GM18520 (cell line): Measurements from ENCODE around the gene ANP32B.

Source experiments
- ATAC-seq: cut with Tn5 transposase; IDR thresholded peaks from one replicate; pipeline ENCODE4 v1.9.1; 2021; ENCODE audit not compliant: unreplicated experiment

ANP32B gene

GRCh38 chr9:98057138-98057799, 74.1 kb downstream of the ANP32B start:
- ATAC-seq = no peak

DNA sequence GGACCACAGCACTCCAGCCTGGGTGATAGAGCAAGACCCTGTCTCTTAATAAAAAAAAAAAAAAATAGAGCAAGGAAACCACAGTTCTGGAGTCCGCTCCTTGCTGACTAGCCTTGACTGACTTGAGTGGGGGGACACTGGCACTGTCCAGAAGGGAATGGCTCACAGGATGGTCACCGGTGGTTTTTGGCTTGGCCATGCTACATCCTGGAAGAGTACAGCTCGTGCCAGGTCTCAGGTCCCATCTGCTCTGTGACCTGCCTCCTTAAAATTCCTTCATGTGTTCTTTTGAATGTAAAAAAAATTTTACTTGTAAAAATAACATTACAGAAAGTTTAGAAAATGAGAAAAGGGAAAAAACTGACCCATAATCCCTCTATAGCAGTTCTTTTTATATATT, 79.0 kb downstream of the ANP32B start:
- ATAC-seq = no peak

- ATAC-seq = no peak
Measured at GRCh38 chr9:98064623-98065392, 81.7 kb downstream of the ANP32B start.
